GM21367 (cell line): ENCODE data around the gene BABAM2.

Experiments
- ATAC-seq: cut with Tn5 transposase; IDR thresholded peaks from one replicate; pipeline ENCODE4 v1.9.1; 2021; ENCODE audit not compliant: unreplicated experiment

The BABAM2 gene

DNA sequence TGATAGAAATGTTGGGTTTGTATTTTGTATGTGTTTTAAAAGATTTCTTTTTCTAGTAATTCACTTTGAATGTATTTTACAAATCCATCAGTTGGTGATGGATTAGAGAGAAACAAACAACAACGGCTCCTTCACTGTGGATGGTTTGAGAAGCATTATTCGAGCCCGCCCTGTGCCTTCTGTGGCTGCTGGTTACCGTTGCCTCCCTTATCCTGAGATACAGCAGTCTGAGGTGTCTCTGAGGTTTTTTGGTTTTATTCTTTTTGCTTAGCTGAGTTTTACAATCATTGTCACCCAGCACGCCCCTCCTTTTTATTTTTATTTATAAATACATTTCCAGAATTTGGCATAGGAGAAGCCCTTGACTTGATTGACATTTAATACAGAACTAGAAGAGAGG is 168.3 kb downstream of the BABAM2 start:
- ATAC-seq = no peak

DNA sequence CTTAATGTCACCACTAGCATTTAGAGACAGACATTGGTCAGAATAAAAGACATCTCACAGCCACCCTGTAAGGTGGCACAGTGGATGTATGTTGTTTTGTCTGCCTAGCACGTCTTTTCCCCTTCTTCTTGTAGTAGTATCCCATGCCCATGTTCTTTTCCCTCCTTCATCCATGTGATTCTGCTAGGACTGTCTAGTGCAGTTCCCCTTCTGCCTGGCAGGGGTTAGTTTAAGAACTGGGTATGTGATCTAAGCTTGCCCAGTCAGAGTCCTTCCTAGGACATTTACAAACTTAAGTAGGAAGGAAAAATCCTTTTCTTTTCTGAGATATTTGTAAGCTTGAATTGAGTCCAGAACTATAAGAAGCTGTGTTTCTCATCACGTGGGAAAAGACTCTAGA is 172.3 kb downstream of the BABAM2 start:
- ATAC-seq = no peak

DNA sequence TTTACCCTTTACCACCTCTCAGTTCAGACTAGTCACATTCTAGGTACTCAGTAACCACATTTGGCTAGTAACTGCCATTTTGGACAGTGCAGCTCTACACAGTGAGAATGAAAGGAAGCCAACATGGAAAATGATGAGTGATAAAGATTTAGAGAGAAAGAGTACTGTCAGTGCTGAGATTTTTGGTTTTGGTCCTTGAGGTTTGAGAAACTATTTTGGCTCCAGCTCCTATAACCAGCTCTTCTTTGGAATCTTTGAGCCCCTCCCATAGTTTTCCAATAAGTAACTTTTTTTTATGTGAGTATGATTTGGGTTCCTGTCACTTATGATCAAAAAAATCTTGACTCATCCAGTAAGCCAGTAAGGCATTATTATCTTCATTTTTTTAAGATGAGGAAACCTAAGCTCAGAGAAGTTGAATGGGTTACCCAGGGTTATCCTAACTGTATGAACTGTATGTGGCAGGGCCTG is 173.0 kb downstream of the BABAM2 start:
- ATAC-seq = no peak

DNA sequence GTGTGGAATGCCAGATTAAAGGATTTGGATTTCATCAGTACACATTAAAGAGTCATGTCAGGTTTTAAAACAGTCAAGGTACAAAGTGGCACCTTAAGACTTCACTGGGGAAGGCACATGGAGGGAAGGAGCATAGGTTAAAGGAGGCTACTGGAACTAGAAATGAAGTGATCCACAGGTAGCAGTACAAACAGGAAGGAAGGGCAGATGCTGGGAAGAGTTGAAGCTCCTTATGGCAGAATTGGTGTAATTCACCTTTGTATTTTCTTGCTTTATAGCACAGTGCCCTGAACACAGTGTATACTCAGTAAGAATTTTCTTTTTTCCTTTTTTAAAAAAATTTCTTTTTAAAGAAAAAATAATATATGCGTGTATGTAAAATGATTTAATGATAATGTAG is 177.1 kb downstream of the BABAM2 start:
- ATAC-seq = no peak

DNA sequence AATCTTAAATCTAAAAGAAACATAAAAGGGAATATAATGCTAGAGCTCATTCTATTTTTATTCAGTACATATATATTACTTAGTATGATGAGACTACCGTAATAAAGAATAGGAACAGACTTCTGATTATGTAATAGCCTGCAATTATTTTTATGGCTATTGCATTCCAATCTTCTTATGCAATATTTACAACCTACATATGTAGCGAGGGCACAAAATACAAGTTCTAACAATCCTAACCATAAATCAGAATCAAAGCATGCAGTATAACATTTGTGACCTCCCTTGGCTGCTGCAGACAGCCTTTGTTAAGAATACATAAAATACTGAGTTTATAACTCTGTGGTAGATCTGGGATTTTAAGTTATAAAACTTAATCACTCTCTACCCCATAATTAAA is 177.6 kb downstream of the BABAM2 start:
- ATAC-seq = no peak

DNA sequence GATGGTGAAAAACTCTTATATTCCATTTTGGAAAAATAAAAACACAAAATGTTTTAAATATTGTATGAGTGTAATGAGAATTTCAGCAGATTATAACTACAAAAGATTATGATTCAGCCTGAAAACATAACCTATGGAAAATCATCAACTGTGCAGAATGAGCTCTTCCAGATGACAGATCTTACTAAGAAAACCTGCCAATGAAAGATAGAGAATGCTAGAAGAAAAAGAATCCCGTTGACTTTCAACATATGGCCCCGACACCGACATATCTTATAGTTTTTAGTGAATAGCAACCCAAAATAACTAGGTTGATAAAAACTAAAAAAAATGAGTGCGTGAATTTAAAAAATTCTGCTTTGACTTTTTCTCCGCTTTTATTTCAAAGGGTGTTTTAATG is 178.0 kb downstream of the BABAM2 start:
- no peak for ATAC-seq

DNA sequence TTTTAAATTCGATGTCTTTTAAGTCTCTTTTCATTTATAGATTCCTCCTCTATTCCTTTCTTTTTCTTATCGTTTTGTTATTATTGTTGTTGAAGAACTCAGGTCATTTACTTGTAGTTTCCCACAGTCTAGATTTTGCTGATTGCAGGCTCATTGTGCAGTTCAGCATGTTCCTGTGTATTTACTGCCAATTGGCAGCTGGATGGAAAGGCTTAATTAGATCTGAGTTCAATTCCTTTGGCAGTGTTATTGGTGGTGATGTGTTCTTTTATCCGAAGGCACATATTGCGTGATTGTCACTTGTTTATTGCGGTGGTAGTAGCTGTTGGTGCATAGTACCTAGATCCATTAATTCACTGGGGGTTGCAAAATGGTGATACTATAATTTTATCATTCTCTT is 180.7 kb downstream of the BABAM2 start:
- ATAC-seq = no peak

DNA sequence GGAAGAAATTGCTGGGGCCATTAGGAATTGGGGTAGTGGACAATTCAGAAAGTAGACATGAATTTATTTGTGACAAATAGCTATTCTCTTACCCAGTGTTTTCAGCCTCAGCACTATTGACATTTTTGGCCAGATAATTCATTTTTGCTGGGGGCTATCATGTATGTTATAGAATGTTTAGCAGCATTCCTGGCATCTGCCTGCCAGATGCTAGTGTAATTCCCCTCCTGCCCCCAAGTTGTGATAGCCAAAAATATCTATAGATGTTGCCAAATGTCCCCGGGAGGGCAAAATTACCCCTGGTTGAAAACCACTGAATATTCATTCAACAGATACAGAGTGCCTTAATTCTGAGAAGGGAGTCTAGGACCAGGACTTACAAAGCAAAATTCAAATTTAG is 183.6 kb downstream of the BABAM2 start:
- no peak for ATAC-seq

DNA sequence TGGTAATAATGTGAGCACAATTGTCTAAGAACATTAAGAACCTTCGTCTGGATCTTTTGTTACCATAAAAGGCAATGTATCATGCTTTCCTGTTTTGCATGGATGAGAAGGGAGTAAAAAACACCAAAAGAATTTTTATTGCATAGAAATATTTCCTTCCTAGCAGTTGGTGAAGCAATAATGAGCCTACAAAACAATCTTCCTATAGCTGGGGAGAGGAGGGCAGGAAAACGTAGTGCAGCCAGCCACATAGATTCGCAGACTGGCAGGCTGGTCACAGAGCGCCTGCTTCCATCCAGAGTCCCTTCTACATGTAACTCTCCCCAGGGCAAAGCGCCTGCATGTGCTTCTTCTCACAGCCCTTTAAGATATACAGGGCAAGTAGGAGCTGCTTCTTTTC is 190.4 kb downstream of the BABAM2 start:
- ATAC-seq = no peak

DNA sequence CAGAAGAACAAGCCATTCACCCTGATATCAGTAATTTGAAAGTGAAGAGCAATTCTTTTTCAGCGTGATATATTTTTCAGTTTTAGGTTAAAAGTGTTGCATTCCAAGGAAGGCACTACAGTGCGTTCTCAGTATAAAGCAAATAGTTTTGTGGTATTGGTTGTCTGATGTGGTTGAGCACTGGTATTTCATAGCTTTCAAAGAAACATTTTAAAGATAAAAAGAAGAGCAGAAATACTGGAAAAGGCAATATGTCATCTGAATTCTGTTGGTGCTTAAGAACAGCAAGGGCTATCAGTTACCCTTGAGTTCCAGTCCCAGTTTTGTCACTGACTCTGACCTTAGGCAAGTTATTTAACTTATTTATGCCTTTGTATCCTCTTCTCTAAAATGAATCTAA is 191.6 kb downstream of the BABAM2 start:
- no peak for ATAC-seq

DNA sequence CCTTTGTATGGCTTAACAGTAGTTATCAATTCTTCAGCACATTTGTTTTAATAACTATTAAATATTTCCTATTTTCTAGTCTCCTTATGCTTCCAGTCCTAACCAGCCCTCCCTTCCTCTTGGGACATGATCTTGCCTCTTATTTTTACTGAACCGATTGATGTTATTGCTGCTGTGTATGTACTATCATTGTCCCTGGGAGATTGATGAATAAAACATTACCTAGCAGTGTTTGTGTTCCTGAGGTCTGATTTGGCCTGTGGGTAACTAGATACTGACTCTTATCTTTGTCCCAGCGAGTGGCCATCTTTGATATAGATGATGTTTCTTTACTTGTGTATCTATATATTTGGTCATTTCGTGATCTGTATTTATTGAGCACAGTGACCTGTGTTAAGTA is 192.9 kb downstream of the BABAM2 start:
- ATAC-seq = no peak

DNA sequence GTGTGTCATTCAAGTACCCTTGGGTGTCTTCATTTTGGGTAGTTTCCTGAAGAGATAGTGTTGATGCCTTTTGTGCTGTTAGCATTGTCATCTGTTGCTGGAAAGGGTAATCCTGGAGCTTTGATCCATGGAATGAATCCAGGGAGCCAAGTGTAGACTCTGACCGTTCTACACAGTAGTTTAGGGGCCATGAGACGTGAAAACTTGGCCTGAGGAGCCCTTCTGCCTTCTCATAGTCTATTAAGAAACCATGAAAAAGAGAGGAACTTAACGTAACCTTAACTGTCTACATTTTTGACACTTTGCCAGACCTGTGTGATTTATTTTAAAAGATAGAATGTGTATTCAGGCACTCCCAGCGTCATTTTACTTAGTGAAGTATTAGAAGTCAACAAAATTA is 194.0 kb downstream of the BABAM2 start:
- ATAC-seq = no peak

DNA sequence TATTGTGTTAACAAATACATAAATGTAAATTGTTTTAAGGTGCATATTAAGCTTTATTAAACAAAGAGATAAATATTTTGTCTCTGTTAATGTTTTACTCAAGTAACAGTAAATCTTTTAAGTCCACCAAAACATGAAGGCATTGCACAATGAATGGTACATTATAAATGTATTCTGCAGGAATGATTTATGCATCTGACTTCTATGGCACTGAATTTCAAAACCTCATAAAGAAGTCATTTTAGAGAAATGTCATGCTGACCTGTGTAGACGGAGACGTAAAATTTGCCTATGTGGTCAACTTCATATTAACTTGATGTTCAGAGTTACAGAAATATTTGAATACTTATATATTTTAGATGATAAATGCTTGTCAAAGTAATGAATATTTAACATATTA is 194.7 kb downstream of the BABAM2 start:
- ATAC-seq = no peak

DNA sequence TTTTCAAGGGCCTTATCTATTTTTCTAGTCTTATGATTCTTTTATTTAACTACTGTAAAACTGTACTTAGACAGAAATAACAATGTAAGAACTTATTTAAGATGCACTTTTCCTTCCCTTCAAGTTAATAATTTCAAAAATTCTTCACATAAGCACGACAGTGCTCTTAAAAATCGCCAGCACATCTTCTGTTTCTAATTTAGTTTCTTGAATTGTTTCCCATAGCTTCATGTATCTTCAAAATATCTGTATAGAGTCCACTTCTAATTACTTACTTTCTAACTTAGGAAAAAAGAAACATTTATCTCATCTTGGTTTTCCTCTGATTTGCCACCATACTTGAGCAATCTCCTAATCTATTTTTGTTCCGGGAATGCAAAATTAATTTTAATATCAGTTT is 196.1 kb downstream of the BABAM2 start:
- no peak for ATAC-seq

DNA sequence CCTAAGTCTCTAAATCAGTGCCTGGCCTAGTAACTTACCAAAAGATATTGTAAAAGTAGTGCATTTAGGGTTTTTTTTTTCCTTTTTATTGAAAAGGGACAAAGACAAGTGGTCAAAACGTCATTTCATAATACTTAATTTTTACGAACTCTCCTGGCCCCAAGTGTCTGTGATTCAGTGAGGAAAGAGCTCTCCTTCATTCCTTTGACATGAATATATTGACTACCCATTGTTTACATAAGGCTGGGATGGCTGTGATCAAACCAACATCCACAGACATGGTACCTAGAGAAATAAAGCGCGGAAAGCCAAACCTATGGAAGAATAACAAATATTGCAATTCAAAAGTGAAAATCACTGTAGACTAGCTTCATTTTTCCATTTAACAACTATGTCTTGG is 198.4 kb downstream of the BABAM2 start:
- no peak for ATAC-seq

DNA sequence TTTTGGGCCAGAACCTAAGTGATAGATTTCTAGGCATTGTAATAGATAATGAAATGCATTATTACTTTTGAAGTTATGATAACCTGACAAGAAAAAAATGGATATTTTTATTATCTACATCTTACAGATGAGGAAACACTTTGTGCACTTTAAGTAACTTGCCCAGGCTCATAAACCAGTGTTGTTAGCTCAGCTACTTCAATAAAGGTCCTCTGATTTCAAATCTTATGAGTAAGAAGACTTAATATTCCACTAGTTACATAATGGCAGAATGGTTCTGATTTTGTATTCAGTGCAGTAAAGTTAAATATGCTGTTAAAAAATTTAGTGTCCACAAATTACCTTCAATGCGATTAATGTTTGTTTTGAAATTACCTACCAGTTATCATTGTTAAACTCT is 199.0 kb downstream of the BABAM2 start:
- no peak for ATAC-seq

DNA sequence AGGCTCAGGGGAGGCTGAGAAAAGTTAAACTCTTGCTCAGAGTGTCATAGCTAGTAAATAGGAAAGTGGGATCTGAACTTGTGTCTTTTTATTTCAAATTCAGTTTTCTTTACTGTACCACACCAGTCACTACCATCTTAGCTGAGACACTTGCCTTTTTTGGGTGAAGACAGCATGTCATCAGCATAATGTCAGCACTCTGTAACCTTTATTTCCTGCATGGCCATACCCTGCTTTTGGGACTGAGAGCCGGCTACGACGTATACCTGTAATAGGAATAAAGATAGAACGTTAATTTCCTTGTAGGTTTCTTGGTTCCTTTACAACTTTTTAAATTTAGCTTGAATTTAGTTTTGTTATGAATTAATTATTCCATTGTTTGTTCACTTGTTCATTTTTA is 202.8 kb downstream of the BABAM2 start:
- no peak for ATAC-seq

DNA sequence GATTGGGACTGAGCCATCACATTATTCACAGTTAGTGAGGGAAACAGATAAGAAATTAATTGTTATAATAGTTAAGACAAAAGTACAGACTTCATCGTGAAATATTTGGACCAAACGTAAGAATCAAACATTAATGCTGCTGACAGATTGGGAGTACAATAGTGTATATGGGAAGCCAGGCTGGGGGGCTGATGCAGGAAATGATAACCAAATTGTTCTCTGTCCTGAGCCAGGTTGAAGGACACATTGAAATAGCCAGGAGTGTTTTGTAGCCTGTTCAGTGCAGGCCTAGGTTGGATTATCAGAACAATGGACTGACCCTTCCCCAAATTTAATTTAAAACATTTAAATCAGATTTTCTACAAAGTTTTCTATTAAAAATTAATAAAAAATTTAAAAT is 203.2 kb downstream of the BABAM2 start:
- no peak for ATAC-seq

DNA sequence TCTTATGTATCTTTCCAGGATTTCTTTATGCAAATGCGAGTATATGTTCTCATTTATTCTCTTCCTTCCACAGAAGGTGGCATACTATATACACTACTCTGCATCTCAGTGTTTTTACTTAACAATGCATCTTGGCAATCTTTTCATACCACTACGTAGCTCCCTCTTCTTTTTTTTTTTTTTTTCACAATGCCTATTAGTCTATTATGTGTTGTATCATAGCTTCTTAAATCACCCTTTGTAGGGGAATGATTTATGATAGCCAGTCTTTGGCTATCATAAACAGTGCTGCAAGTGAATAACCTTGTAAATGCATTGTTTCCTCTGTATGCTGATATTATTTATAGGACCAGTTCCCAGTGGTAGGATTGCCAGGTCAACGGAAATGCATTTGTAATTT is 204.2 kb downstream of the BABAM2 start:
- ATAC-seq = no peak

DNA sequence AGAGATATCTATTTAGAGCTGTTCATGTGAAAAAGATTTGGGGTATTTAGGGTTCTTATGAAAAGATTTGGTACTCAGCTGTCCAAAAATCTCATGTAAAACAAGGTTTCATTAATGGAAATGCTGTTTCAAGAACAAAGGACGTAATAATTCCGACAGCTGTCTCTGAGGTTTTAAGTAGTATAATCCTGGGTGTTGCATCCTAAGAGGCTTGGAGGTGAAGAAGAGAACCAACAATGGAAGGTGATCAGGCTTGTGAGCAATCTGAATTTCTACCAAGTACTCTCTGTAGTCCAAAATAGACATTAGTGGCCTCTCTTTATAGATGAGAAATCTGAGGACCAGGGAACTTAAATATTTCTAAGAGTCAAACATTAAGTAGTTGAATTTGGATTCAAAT is 205.1 kb downstream of the BABAM2 start:
- ATAC-seq = no peak

DNA sequence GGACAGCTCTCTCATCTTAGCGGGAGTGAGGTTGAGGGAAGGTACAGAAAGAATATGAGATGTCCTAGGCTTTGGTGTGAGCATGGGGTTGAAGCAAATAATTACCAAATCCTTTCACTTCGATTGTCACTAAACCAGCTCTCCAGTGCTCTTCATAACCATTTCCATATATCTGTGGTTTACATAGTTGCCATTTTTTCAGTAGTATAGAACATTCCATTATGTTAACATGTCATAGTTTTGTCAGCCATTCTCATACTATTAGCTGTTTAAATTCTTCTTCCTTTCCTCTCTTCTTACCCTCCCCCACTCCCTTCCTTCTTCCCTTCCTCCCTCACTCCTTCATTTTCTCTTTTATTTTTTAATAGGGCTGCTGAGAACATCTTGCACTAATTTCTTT is 205.9 kb downstream of the BABAM2 start:
- no peak for ATAC-seq

DNA sequence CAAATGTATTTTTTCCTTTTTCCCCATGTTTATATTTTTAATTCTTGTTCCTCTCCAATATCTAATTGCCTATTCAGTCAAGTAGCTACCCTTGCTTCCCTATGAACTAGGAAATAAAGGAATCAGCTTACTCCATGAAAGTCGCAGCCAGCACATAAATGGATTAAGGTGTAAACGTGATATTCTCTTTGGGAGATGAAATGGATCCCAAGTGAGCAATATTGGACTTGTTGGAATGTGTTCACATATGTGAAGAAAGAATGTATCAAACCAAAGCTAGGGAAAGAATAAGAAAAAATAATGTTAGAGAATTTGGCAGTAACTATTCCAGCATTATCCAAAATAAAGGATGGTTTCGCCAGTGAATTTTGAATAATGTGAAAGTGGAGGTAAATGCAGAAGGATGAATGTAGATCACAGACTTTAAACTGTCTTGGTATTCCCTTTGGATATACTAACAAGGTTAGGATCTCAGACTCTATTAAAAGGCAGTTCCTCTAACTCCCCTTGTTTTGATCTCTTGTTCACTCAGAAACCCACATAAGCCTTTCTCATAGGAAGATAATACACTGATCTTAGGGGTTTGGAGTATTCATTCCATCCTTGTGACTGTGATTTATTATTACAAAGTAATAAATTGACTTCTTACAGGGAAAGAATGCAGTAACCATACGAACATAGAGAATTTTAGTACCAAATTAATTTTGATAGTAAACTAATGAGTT is 208.1 kb downstream of the BABAM2 start:
- no peak for ATAC-seq

DNA sequence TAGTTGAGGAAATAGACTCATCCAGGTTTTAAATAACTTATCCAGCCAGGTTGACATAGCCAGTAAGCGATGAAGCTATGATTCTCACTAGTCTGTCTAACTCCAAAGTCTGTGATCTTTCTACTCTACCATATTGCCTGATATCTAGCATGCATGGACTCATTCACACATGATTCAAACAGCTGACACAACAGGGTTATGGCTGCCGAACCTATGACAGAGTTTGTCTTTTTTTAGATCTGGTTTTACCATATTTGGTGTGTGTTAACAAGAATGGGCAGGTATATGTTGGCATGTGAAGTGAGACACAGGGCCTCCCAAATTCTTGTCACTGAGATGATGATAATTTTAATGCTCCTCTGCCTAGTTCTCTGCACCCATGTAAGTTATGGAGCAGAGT is 210.6 kb downstream of the BABAM2 start:
- no peak for ATAC-seq
